Hepatocyte (in vitro differentiated cells): ENCODE results near the gene GOLPH3.

Experiments used
- CTCF ChIP-seq: fragments of 200-600 bp; sonication (generic); IDR thresholded peaks from 2 replicates; pipeline ENCODE4 v1.5.1; 2016; ENCODE audit warnings: antibody characterized with exemption, mild to moderate bottlenecking; ENCODE audit not compliant: poor library complexity
- EZH2 ChIP-seq: fragments of 200-600 bp; sonication (generic); IDR thresholded peaks from 2 replicates; pipeline ENCODE4 v1.6.1; 2016; ENCODE audit warnings: antibody characterized with exemption, mild to moderate bottlenecking, borderline replicate concordance

DNA sequence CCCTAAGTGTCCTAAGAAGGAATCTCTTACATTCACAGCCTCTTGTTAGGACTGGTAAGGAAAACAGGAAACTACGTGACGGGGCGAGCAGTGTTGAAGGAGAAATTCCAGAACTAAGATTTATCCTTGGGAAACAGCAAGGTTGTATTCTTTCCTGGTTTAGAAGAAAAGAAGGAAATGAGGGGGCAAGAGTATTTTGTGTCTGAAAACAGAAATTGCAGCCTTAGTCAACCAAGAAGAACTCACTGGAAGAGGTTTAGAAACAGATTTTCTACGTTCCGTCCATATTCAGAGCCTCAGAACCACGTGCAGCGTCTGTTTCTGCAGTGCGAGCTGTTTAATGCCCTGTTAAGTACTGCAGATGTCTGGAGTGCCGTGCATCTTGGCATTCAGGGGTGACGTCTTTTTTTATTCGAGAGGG, 75.2 kb downstream of the GOLPH3 start:
- TF ChIP-seq EZH2 (no peak), CTCF (no peak)
